GDM1 (cell line): Measurements from ENCODE around the gene SPR.

ENCODE experiments used
- DNase-seq: peaks from one replicate; lab custom pipeline; 2025; lab: John Stamatoyannopoulos, UW

SPR gene

DNA sequence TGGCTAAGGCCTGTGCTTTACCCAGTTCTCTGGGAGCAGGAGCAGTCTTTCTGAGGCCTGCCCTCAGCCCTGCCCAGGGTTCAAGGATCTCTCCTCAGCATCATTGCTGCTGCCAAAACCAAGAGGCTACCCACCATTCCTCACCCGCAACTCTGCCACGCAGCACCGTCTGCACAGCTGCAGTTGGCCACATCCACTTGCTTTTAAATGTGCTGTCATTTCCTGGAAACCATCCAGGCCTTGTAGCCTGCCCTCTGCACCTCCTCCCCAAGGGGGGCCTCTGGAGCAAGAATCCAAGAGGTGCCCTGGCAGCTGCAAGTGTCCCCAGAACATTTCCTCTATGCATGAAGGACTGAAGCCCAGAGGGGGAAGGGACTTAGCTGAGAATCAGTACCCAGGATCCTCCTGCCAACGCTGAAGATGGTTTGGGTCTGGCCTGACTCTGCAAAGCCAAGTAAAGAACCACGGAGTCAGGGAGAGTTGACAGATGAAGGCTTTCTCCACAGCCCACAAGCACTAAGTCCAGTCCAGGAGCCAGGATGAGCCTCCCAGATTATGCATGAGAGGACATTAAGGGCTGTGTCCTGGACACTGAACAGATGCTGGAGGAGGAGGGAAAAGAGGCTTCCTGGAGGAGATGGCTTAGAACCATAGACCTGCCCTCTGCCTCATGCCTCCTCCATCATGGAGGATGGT lies 45.0 kb downstream of the SPR start:
- DNase-seq: no peak

DNA sequence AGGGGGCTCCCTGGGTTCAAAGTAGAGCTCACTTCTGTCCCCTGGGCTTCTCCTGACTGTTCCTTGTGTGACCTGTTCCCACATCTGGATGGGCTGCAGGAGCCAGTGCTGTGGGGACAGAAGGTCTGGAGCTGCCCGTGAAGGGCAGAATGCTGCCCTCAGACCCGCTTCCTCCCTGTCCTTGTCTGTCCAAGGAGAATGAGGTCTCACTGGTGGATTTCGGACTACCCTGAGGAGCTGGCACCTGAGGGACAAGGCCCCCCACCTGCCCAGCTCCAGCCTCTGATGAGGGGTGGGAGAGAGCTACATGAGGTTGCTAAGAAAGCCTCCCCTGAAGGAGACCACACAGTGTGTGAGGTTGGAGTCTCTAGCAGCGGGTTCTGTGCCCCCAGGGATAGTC lies 45.6 kb downstream of the SPR start:
- no peak for DNase-seq

DNA sequence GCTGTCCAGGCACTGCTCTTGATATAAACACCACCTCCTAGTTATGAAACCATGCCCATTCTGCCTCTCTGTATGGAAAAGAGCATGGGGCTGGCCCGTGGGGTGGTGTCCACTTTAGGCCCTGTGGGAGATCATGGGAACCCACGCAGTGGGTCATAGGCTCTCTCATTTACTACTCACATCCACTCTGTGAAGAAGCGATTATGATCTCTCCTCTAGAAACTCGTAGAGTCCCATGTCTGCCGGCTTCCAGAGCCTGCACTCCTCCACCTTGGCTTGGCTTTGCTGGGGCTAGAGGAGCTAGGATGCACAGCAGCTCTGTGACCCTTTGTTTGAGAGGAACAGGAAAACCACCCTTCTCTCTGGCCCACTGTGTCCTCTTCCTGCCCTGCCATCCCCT lies 46.0 kb downstream of the SPR start:
- no peak for DNase-seq

DNA sequence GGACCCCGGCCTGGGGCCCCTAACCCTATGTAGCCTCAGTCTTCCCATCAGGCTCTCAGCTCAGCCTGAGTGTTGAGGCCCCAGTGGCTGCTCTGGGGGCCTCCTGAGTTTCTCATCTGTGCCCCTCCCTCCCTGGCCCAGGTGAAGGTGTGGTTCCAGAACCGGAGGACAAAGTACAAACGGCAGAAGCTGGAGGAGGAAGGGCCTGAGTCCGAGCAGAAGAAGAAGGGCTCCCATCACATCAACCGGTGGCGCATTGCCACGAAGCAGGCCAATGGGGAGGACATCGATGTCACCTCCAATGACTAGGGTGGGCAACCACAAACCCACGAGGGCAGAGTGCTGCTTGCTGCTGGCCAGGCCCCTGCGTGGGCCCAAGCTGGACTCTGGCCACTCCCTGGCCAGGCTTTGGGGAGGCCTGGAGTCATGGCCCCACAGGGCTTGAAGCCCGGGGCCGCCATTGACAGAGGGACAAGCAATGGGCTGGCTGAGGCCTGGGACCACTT lies 46.5 kb downstream of the SPR start:
- no peak for DNase-seq

DNA sequence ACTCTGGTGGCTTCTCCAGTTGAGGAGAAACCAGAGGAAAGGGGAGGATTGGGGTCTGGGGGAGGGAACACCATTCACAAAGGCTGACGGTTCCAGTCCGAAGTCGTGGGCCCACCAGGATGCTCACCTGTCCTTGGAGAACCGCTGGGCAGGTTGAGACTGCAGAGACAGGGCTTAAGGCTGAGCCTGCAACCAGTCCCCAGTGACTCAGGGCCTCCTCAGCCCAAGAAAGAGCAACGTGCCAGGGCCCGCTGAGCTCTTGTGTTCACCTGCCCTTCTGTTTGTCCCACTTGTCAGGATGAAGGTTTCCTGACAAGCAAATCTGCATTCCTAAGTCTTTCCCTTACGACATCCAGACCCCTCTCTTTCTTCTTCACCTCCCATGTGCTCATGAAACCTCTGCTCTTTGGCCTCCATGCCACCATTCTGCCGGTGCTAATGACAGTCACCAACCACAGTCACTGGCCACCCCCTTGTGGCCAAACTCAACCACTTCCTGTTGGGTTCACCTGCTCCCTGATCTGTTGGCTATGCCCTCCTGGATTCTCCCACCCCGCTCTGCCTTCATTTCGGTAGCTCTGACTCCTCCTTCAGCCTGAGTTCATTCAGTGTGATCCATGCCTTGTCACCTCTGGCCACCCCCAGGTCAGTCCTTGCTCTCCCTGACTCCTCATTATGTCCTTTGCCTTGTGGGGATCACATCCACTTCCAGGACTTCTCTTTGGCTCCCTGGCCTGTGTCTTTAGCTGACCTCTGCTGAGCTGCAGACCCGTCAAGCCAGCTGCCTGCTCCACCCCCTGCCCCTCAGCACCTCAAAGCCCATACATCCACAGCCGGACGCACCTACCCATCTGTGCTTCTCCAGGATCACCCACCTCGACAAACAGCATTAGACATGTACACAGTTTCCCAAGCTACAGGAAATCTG lies 47.7 kb downstream of the SPR start:
- DNase-seq: no peak

DNA sequence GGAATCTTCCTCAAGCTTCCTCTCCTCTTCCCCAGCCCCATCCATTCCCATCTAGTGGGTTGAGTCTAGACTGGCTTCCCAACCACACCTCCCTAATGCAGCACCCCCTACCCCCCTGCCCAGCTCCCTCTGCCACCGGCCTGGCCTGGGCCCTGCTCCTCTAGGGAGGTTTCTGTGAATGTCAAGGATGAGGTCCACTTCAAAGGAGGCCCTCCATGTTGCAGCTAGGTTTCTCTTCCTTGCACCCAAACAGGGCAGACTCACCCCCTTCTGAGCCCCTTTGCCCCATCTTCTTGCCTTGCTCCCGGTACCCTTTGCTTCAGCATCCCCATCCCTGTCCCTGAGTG lies 48.4 kb downstream of the SPR start:
- no peak for DNase-seq

- no peak for DNase-seq
These were observed 49.6 kb downstream of the SPR start for GRCh38 chr2:72936660-72937355.

DNA sequence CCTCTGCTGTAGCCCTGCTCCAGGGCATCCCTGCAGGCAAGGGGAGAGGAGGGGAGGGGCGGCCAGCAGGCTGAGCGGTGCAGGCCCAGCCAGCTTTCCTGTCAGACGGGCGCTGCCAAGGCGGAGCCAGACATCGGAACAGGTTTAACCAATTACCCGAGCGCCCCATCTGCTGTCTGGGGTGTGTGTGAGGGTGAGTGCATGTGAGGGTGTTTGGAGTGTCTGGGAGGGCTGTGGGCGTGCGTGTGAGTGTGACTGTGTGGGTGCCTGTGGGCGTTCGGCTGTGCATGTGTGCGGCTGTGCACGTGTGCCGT lies 50.1 kb downstream of the SPR start:
- DNase-seq: no peak

DNA sequence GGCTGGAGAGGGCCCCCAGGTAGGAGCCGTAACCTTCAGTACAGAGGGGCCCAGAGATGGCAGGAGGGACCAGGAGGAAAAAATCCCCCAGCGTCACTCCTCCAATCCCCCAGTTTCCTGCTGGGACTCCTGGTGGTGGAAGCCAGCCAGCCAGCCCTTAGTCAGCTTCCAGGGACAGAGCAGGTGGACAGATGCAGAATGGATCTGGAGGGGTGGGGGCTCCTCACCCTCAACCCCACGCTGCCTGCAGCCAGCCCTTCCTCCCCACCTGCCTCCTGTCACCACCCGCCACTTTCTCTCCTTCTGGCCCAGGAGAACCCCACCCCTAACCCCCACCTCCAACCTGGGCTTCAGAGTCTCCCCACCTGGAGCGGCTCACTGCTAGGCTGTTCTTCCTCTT lies 51.2 kb downstream of the SPR start:
- DNase-seq: no peak

GRCh38 chr2:72940361-72940760 lies 53.2 kb downstream of the SPR start:
- DNase-seq: no peak

DNA sequence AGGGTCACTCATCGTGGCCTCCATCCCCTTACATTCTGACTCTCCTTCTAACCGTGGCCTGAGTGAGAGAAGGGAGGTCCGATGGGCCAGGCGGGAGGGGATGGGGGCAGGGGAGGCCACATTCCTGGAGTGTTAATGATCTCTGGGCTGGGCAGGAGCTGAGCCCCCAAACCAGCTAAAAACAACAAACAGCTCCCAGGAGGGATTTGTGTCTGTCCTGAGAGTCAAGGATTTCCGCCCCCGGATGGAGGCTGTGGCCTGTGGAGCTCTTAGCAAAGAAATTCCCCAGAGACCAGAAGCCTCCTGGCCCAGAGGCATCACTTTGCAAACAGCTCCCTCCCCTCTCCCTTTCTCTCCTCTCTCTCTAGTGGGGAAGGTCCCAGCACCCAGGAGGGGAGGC lies 53.6 kb downstream of the SPR start:
- no peak for DNase-seq
